HG02610 (cell line): Measurements from ENCODE around the gene KCNJ18.
"Not testable (repeated sequence)": the region's sequence is repeated elsewhere in the genome, so short reads cannot be mapped to it uniquely, and the experiment has no call there.

Experiments
- ATAC-seq: cut with Tn5 transposase; IDR thresholded peaks from one replicate; pipeline ENCODE4 v1.9.1; 2021; ENCODE audit warnings: mild to moderate bottlenecking, moderate library complexity; ENCODE audit not compliant: unreplicated experiment

Gene KCNJ18

GRCh38 chr17:21751111-21751510 is 58.8 kb downstream of the KCNJ18 start:
- ATAC-seq = not testable (repeated sequence)
